CD4-positive, alpha-beta T cell treated with Interferon gamma for 1 hour (primary cell): ENCODE results near the gene CHCHD10.

Source experiments
- DNase-seq: peaks from one replicate; pipeline ENCODE4 v3.0.0-alpha.2; 2020

Gene CHCHD10

DNA sequence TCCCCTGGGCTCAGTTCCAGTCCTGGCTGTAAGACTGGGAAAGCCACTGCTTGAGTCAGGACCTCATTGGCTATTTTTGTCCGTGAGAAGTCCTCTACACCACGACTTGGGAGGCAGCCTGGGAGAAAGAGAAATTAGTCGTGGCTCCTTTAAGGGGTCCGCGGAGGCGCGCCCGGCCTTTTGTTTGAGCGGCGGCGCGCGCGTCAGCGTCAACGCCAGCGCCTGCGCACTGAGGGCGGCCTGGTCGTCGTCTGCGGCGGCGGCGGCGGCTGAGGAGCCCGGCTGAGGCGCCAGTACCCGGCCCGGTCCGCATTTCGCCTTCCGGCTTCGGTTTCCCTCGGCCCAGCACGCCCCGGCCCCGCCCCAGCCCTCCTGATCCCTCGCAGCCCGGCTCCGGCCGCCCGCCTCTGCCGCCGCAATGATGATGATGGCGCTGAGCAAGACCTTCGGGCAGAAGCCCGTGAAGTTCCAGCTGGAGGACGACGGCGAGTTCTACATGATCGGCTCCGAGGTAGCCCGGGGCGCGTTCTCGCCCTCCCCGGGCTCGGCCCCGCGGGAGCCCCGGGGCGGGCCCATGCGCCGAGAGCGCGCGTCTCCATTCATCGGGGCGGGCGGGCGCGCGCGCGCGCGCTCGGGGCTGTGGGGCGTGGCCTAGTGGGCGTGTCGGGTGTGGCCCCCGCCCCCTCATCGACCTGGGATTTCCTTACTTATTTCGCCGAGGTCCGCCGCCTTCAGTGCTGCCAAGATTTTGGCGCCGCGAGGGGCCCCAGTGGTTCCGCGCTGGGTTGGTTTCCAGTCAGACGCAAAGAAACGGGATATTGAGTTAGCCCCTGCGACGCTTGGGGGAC is 19.2 kb upstream of the CHCHD10 start, which contains the start of gene SMARCB1:
Gene SMARCB1 (plus strand): TSS at position 215 of the 848 bp plus-strand sequence. CDS start 204 bp downstream, at position 419.
- DNase-seq, result peak; percentile 87

DNA sequence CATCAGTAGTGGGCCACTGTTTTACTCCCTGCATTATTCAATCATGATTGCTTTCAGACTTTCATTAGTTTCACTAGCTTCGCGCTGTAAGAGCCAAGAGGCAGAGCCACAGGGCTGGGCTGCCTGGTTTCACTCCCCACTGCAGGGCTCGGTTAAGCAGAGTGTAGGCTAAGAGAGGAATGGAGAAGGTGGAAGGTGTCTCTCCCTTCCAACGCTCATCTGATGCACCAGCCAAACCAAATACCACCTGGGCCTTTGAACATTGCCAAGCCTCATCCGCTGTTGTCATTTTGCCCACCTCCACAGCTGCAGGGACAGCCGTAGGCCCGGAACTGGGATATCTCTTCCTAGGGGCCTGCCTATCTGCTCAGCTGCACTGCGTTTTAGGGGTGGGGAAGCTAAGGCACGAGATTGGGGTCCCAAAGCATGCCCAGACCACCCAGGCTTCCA is 18.5 kb upstream of the CHCHD10 start:
- no peak for DNase-seq

DNA sequence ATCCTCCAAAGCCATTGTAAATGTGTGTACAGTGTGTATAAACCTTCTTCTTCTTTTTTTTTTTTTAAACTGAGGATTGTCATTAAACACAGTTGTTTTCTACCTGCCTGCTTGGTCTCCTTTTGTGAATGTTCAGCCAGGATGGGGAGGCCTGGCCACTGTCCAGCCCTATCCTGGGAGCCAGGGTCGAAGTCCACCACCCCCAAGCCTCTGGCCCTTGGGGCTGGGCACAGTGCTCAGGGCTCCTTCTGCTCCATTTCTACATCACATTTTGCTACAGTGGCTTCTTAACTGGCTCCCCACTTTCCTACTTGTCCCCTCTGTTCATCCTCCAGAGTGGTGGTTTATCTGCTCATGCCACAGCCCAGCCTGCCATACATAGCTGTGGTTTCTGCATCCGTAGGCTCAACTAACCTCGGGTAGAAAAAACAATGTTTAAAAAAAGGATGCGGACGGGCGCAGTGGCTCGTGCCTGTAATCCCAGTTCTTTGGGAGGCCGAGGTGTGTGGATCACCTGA is 16.5 kb upstream of the CHCHD10 start:
- no peak for DNase-seq

DNA sequence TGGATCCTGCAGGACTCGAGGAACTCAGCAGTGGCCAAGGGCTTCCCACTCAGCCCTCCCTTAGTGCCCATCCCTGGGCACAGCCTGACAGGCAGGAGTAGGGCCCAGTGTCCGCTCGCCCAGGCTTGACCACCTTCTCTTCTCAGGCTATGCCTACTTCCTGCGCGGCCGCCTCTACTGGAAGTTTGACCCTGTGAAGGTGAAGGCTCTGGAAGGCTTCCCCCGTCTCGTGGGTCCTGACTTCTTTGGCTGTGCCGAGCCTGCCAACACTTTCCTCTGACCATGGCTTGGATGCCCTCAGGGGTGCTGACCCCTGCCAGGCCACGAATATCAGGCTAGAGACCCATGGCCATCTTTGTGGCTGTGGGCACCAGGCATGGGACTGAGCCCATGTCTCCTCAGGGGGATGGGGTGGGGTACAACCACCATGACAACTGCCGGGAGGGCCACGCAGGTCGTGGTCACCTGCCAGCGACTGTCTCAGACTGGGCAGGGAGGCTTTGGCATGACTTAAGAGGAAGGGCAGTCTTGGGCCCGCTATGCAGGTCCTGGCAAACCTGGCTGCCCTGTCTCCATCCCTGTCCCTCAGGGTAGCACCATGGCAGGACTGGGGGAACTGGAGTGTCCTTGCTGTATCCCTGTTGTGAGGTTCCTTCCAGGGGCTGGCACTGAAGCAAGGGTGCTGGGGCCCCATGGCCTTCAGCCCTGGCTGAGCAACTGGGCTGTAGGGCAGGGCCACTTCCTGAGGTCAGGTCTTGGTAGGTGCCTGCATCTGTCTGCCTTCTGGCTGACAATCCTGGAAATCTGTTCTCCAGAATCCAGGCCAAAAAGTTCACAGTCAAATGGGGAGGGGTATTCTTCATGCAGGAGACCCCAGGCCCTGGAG is 15.7 kb upstream of the CHCHD10 start:
- no peak for DNase-seq

DNA sequence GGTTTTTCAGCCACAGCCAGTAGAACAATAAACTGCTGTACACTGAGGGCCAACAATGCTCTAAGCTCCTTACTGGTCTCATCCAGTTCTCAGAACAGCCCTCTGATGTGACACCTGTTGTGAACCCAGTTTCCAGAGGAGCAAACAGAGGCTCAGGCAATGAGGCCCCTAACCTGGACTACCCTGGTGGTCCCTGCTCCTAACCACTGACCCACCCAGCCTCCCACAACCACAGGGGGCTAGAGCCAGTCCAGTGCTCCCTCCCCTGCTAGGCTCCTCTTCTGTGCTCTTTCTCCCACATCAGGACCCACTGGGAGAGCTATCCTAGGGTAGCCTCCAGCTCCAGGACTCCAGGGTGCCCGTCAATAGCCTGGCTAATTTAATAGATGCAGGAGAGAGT is 14.9 kb upstream of the CHCHD10 start:
- DNase-seq, result no peak

DNA sequence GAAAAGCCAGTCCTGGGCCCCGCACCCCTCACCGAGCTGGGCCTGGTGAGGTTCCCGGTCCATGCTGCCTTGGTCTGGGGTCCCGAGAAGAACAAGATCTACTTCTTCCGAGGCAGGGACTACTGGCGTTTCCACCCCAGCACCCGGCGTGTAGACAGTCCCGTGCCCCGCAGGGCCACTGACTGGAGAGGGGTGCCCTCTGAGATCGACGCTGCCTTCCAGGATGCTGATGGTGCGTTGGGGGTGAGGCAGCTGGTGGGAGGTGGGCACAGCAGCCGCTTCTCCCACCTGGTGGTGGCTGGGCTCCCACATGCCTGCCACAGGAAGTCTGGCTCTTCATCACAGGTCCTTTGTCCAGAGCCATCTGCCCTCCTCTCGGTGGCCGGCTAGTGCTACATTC is 14.5 kb upstream of the CHCHD10 start:
- no peak for DNase-seq

DNA sequence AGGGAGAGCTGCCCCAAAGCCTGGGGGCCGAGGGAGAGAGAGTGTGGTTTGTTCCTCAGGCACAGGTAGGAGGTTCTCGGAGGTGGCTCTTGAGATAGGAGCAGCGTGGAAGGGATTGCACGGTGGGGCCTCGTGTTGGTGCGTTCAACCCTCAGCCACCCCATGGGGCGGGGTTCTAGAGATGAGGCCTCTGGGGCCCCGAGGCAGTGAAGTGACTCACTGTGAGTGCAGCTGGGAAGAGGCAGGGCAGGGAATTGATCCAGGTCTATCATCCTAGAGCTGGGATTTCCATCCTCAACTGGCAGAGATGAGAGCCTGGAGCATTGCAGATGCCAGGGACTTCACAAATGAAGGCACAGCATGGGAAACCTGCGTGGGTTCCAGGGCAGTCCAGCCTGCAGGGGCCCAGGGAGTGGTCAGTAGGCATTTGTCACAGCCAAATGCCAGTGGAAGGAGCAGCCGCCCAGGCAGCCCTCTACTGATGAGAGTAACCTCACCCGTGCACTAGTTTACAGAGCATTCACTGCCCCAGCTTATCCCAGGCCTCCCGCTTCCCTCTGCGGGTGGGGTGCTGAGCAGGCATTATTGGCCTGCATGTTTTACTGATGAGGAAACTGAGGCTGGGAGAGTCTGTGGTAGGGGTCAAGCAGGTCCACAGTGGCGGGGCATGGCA is 13.9 kb upstream of the CHCHD10 start:
- DNase-seq, result no peak

DNA sequence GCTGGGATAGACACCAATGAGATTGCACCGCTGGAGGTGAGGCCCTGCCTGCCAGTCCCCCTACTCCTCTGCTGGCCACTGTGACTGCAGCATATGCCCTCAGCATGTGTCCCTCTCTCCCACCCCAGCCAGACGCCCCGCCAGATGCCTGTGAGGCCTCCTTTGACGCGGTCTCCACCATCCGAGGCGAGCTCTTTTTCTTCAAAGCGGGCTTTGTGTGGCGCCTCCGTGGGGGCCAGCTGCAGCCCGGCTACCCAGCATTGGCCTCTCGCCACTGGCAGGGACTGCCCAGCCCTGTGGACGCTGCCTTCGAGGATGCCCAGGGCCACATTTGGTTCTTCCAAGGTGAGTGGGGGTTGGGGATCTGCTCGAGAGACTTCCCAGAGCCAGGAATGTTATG is 13.3 kb upstream of the CHCHD10 start:
- DNase-seq, result no peak

DNA sequence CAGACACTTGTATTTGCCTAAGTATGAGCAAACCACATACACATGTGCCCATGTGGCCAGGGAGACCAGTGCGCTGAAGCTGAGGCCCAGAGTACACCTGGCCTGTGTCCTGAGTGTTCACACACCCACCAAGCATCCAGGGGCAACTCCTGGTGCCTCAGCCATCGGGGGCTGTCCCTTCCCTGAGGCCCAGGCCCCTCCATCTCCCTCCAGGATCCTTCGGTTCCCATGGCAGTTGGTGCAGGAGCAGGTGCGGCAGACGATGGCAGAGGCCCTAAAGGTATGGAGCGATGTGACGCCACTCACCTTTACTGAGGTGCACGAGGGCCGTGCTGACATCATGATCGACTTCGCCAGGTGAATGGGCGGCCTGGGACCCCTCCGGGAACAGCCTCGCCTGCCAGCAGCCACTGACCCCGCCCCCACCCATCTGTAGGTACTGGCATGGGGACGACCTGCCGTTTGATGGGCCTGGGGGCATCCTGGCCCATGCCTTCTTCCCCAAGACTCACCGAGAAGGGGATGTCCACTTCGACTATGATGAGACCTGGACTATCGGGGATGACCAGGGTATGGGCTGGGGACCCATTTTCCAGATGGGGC is 12.5 kb upstream of the CHCHD10 start:
- no peak for DNase-seq

DNA sequence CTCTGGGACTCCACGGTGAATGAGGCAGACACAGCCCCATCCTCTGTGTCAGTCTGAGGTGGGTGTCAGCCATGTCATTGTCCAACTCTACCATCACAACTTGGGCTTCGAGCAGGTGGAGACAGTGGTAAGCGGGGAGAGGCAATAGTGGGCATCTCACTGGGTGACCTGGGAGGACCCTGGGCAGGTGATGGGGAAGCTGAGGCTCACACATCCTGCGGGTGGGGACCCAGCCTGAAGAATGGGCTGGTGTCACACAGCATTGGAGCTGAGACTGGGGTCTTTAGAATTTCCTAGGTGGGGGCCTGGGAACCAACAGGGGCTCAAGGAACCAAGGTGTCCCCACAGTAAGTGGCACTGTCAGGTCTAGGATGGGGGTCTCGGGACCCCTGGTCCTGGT is 12.0 kb upstream of the CHCHD10 start:
- DNase-seq, result no peak

DNA sequence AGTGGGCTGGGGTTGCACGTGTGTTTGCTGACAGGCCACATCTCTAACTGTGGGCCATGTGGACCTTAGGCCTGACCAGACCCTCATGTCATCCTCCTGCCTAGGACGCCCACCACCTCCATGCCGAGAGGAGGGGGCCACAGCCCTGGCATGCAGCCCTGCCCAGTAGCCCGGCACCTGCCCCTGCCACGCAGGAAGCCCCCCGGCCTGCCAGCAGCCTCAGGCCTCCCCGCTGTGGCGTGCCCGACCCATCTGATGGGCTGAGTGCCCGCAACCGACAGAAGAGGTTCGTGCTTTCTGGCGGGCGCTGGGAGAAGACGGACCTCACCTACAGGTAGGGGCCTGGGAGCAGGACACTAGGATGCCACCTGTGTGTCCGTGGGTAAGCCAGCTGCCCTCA is 11.3 kb upstream of the CHCHD10 start:
- no peak for DNase-seq

DNA sequence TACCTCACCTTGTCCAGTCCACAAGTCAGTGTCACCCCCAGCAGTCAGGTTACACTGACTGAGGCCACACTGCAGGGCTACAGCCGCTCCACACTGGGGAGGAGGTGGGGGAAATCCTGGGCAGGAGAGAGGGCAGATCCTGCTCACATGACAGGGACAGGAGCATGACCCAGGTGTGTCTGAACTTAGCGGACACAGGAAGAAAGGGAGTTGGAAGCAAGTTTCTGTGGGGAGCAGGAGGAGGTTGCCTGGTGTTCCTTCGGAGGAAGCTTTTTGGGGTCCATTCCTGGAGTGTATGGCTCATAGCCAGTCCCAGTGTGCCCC is 10.8 kb upstream of the CHCHD10 start:
- no peak for DNase-seq

DNA sequence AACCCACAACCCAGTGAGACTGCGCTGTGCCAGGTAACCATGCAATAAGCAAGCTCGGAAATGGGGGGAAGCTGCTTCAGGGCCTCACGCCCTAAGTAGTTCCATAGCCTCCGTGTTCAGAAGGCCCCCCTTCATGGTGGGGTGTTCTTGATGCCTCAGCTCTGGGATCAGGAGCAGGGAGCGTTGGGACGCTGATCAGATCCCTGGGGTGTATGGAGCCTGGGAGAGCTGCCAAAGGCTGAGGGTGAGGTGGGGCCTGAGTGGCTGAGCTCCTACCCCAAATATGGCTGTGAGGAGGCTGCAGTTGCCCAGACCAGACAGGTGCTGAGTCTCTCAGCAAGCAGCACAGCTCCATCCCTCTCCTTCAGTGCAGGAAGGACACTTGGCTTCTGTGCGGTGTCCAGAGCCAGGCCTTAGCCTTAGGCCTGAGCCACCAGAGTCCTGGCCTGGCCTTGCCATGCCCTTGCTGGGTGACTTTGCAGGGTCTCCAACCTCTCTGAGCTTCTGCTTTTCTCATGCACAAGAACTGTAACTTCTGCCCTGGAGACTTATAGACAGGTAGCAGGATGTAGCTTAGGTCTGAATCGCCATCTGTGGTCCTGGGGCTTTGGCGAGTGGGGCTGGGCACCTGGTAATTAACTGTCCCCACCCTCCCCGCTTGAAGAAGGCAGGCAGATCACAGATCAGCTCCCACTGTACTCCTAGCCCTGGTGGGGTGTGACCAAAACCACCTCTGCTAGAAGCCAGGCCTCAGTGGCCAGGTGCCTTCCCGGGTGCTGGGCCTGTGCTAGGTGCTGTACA is 10.2 kb upstream of the CHCHD10 start:
- no peak for DNase-seq

DNA sequence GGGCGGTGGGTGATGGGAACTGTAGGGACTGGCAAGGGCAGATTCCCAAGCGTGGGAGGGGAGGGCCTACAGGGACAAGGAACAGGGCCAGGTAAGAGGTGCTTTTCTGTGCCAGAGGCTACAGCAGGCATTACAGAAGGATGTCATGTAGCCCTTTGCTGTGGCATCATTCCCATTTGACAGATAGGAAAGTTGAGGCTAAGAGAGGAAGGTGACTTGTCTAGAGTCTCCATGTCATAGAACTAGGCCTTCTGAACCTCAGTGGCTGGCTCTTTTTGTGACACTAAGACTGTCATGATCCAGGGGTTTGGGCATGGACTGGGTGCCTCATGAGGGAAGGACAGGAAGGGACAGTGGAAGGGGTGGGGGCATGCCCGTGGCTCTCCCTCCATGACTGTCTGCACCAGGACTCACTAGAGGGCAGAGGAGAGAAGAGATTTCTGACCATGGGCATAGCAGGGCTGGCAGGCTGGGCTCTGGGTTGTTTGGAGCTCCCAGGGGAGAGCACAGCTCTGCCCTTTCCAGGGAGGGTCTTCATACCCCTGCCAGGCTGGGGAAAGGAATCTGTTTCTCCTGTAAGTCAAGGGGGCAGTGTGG is 8.1 kb upstream of the CHCHD10 start:
- DNase-seq, result no peak

DNA sequence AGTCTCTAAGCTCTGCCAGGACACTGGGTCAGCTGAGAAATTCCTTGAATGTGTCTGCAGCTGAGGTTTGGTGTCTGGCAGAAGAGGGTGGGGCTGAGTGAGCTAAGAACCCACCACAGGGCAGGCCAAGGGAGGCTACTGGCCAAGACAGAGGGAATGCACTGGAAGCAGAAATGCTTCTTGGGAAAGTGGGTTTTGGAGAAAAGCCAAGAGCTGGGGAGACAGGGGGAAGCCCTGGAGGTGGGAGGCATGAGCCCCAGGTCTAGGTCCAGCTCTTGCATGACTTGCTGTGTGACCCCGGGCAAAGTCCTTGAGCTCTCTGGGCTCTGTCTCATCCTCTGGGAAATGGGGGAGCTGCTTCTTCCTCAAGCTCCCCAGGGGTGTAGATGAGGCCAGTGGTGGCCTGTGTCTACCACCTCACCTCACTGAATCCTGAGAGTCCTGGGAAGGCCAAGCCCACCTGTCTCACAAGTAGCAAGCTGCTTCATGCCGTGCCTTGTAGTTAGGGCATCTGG is 7.2 kb upstream of the CHCHD10 start:
- no peak for DNase-seq

DNA sequence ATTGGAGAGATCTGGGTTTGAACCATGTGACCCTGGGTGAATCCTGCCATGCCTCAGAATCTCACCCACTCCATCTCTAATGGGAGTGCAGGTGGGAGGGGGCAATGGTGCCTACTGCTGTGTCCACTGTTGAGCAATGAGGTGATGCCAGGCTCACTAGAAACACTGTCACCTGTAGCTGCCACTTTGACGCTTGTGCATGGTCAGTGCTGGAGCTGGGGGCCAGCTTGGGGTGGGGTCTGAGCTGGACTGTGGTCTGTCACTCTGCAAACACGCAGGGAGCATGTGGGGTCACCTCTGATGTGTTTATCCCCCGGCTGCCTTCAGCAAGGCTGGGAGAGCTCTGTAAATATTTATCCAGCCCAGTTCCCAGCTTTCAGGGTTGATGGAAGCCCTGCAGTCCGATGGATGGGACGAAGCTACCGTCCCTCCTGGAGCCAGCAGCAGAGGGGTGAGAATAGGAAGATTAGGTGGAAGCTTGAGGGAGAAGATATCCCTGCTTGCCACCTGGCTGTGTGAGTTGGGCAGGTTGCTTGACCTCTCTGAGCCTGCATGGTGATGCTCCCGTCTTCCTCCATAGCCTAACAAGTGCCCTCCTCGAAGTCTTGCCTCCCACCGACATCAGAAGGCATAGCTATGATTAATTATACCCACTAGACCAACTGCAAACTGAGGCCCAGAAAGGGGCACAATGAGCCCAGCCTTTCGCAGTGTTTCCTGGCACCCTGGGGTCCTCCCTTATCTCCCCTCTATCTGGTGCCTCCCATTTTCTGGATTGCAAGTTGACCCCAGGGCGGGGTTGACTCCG is 6.5 kb upstream of the CHCHD10 start:
- no peak for DNase-seq

DNA sequence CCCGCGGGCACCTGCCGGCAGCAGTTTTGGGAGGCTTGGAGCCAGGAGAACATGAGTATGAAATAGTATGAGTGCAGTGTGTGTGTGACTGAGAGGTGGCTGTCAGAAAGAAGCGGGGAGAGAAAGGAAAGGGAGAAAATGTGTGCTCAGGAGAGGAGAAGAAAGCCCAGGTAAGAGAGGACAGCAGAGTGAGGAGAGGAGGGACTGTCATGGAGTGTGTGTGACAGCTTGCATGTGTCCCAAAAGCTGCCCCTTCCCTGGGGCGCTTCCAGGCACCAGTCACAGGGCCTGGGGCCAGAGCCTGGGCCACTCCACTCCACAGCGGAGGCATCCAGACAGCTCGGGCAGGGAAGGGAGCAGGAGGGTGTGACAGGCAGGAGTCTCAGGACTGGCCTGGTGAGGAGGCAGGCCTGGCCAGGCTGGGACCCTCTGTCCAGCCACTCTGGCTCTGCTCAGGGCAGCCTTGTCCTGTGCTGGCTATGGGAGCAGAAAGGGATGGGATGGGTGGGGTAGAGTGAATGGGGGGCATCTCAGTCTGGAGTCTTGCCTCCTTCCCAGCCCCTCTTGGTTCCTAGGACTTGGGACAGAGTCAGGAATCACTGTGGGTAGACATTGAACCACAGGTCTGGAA is 5.8 kb upstream of the CHCHD10 start:
- no peak for DNase-seq

DNA sequence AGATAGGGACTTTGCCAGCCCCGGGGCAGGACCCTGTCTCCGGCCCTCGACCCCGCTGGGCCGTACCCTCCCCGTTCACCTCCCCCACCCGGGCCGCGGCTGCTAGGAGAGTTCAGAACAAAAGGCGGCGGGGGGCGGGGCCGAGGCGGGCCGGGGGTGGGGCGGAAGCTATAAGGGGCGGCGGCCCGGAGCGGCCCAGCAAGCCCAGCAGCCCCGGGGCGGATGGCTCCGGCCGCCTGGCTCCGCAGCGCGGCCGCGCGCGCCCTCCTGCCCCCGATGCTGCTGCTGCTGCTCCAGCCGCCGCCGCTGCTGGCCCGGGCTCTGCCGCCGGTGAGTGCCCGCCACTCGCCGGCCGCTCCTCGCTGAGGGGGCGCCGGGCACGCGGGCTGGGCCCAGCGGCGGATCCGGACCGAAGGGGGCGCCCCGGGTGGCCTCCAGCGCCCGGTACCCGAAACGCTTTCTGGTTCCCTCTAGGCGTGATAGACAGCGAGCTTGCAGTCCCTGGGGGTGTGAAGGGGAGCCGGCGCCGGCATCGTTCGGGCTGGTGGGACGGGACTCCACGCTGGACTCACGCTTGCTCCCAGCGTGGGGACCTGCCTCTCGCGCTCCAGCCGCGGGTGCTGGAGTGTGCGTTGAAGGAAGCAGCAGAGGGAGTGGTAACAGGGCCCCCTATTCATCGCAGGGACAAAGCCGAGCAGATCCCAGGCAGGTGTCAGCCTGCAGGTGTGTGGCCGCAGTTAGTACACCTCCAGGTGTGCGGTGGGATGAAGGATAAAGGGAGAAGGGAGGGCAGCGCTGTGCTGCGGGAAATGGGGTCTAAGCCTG is 5.1 kb upstream of the CHCHD10 start, which contains the start of gene MMP11:
Gene MMP11 (plus strand): TSS at position 201 of the 825 bp plus-strand sequence. CDS start 22 bp downstream, at position 223.
- peak; percentile 52 for DNase-seq

DNA sequence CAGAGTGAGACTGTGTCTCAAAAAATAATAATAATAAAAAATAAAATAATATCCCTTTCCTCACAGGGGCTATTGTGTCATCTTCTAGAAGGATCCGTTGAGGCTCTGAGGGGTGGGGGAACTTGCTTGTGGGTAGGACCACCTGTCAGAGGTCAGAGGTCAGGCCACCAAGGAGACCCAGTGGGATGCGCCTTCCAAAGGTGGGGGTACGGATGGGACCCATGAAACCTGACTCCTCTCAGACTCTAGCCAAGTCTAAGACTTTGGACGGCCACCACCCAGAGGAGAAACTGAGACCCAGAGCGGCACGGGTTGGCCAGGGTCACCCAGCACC is 4.5 kb upstream of the CHCHD10 start:
- DNase-seq, result no peak
